MCF 10A (cell line): ENCODE results near the gene VWA5B1. TPM values are rescaled to one million over a fixed set of nuclear protein-coding genes. Genes with fewer than 3 reads are reported as not detected.

Experiments used
- Bru-seq: library from RNA; stranded (reverse); fragments of 400-500 nt; gene quantifications from one replicate; lab custom pipeline; 2021; lab: Mats Ljungman, UMichigan
- BruChase-seq, 2 experiments: library from RNA; stranded (reverse); fragments of 400-500 nt; gene quantifications; one replicate each; lab custom pipeline; 2021; lab: Mats Ljungman, UMichigan
- BruUV-seq: library from RNA; stranded (reverse); fragments of 400-500 nt; replicated peaks from 2 replicates; lab custom pipeline; 2021; lab: Mats Ljungman, UMichigan
- CTCF ChIA-PET: fragments of 300-600 bp; sonication (Branson Sonifier 250); formaldehyde crosslinking; extraction: SDS; loops from one replicate; lab custom pipeline; 2021; ENCODE audit warnings: antibody characterized with exemption, inconsistent platforms; lab: Yijun Ruan, JAX
- POLR2A ChIA-PET: fragments of 300-600, 350-650 bp; sonication (Branson Sonifier 250); formaldehyde crosslinking; extraction: SDS; loops from one replicate; lab custom pipeline; 2020; ENCODE audit warnings: antibody characterized with exemption, inconsistent platforms; lab: Yijun Ruan, JAX
- DNase-seq: peaks from one replicate; pipeline ENCODE4 v3.0.0-alpha.2; 2018; ENCODE audit not compliant: unreplicated experiment
- H3K27ac Mint-ChIP-seq: one replicate; pipeline ENCODE4 v1.8.0; 2022; ENCODE audit warnings: mild to moderate bottlenecking, low read depth, mixed read lengths; ENCODE audit not compliant: unreplicated experiment
- H3K27me3 Mint-ChIP-seq: one replicate; pipeline ENCODE4 v1.8.0; 2022; ENCODE audit warnings: mixed read lengths; ENCODE audit not compliant: insufficient read depth, unreplicated experiment
- H3K36me3 Mint-ChIP-seq: one replicate; pipeline ENCODE4 v1.8.0; 2022; ENCODE audit warnings: mild to moderate bottlenecking, moderate library complexity, mixed read lengths; ENCODE audit not compliant: insufficient read depth, unreplicated experiment
- H3K4me1 Mint-ChIP-seq: one replicate; pipeline ENCODE4 v1.8.0; 2022; ENCODE audit warnings: mixed read lengths; ENCODE audit not compliant: insufficient read depth, unreplicated experiment
- H3K4me3 Mint-ChIP-seq: one replicate; pipeline ENCODE4 v1.8.0; 2022; ENCODE audit warnings: mild to moderate bottlenecking, moderate library complexity, mixed read lengths; ENCODE audit not compliant: unreplicated experiment
- H3K9me3 Mint-ChIP-seq: one replicate; pipeline ENCODE4 v1.8.0; 2022; ENCODE audit warnings: mixed read lengths; ENCODE audit not compliant: unreplicated experiment
- intact Hi-C: fragments of 100-400 bp; cut with micrococcal nuclease; formaldehyde crosslinking; loops from 2 replicates; pipeline ENCODE4 v1.14.1; 2022
- long read RNA-seq: library from polyadenylated mRNA; stranded (forward); transcript quantifications from one replicate; pipeline ENCODE4 v2.0.0, GENCODE V29; 2022
- total RNA-seq: library from RNA; stranded (reverse); gene quantifications from 2 replicates; pipeline ENCODE4 v1.2.3, GENCODE V29; 2022
- TF ChIP-seq, protein P1 (sequence below): fragments of 200-600 bp; IDR thresholded peaks from one replicate; pipeline ENCODE4 v1.8.0; 2022; ENCODE audit warnings: antibody characterized with exemption, mild to moderate bottlenecking; ENCODE audit not compliant: unreplicated experiment

VWA5B1 gene, protein sequence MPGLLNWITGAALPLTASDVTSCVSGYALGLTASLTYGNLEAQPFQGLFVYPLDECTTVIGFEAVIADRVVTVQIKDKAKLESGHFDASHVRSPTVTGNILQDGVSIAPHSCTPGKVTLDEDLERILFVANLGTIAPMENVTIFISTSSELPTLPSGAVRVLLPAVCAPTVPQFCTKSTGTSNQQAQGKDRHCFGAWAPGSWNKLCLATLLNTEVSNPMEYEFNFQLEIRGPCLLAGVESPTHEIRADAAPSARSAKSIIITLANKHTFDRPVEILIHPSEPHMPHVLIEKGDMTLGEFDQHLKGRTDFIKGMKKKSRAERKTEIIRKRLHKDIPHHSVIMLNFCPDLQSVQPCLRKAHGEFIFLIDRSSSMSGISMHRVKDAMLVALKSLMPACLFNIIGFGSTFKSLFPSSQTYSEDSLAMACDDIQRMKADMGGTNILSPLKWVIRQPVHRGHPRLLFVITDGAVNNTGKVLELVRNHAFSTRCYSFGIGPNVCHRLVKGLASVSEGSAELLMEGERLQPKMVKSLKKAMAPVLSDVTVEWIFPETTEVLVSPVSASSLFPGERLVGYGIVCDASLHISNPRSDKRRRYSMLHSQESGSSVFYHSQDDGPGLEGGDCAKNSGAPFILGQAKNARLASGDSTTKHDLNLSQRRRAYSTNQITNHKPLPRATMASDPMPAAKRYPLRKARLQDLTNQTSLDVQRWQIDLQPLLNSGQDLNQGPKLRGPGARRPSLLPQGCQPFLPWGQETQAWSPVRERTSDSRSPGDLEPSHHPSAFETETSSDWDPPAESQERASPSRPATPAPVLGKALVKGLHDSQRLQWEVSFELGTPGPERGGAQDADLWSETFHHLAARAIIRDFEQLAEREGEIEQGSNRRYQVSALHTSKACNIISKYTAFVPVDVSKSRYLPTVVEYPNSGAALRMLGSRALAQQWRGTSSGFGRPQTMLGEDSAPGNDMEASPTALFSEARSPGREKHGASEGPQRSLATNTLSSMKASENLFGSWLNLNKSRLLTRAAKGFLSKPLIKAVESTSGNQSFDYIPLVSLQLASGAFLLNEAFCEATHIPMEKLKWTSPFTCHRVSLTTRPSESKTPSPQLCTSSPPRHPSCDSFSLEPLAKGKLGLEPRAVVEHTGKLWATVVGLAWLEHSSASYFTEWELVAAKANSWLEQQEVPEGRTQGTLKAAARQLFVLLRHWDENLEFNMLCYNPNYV
- total RNA-seq (not detected in 2 replicates), Bru-seq, nascent RNA (not detected), BruChase-seq, experiment 1, labeled RNA remaining after a 6-hour chase (not detected), BruChase-seq, experiment 2, labeled RNA remaining after a 2-hour chase (not detected)
- long read RNA-seq: 0 reads

DNA sequence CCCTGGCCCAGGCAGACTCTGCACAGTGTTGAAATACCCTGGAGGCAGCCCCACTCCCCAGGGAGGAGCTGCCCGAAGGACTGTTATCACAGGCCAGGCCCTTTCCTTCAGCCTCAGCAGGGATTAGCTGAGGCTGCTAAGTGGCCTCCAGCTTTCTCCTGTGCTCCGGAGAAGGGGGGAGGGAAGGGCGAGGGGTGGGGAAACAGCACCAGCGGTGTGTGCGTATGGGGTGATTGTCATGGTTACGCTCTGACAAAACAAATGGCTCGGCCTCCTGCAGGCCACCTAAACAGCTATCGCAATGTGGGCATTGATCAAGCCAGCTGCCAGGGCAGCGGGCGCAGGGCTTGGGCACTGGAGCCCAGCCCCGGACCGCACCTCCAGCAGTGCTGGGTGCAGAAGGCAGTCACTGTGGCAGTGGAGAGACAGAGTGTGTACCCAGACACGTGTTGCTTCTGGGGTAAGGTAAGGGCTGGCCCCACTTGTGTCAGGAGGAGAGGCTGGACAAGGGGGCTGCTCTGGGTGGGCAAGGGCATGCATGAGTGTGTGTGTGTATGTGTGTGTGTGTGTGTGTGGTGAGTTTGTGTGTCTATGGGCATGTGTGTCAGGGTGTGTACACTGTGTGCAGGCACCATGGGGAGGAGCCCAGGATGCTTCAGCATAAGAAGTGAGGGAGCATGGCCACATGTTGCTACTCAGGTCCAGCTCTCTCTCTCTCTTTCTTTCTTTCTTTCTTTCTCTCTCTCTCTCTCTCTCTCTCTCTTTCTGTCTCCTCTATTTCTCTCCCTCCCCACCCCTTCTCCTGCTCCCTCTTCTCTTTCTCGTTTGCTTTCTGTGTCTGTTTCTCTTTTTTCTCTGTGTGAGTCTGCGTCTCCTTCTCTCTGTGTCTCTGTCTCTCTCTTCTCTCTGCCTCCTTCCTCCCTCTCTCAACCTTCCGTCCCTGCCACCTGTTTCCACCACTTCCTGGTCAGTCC lies at the start of gene VWA5B1:
VWA5B1 (plus strand) TSS at position 252 of the 974 bp plus-strand sequence. CDS start 19,727 bp downstream, outside the sequence.
- H3K4me3 Mint-ChIP-seq: no peak within 1 kb of the TSS
- no peak within 1 kb of the TSS for H3K27ac Mint-ChIP-seq
- TF ChIP-seq, protein P1, sequence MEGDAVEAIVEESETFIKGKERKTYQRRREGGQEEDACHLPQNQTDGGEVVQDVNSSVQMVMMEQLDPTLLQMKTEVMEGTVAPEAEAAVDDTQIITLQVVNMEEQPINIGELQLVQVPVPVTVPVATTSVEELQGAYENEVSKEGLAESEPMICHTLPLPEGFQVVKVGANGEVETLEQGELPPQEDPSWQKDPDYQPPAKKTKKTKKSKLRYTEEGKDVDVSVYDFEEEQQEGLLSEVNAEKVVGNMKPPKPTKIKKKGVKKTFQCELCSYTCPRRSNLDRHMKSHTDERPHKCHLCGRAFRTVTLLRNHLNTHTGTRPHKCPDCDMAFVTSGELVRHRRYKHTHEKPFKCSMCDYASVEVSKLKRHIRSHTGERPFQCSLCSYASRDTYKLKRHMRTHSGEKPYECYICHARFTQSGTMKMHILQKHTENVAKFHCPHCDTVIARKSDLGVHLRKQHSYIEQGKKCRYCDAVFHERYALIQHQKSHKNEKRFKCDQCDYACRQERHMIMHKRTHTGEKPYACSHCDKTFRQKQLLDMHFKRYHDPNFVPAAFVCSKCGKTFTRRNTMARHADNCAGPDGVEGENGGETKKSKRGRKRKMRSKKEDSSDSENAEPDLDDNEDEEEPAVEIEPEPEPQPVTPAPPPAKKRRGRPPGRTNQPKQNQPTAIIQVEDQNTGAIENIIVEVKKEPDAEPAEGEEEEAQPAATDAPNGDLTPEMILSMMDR: no peak
- H3K9me3 Mint-ChIP-seq: no peaks in the 10 kb centered on the region
- POLR2A ChIA-PET: no interaction called here
- BruUV-seq: no TSS peak
- no peak for DNase-seq
- H3K4me1 Mint-ChIP-seq: no peaks in the 10 kb centered on the region
- H3K36me3 Mint-ChIP-seq: no peaks in the 10 kb centered on the region
- CTCF ChIA-PET: no interaction called here
- intact Hi-C loops: no loop called here
- peaks cover 57% of the 10 kb centered on the region for H3K27me3 Mint-ChIP-seq

DNA sequence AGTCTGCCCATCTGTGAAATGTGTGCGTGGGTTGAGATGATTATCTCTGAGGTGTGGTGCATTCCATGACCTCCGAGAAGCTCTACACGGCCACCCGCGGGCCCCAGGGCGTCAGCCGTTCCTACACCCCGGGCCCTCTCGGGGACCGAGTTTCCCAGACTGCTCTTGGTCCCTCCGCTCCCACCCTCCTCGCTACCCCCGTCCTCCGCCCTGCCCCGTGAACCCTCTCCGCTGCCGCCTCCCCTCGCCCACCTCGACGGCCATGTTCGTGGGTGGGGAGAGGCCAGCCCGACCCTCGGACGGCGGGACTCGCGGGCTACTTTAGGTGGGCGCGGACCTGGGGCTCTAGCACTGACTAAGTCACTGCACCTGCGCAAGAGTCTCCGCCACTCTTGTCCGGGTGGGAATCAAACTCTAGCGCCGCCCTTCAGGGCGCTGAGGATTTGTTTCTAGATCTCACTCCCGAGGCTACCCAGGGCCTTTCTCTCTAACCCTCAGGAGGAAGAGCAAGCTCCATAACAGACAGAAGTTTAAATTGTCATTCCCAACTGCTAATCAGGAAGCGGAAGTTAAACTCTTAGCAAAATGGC lies 47.7 kb upstream of the VWA5B1 start:
- Mint-ChIP-seq H3K4me1 (no peaks in the 10 kb centered on the region), H3K4me3 (no peak overlapping the region), H3K36me3 (no peaks in the 10 kb centered on the region), H3K9me3 (no peaks in the 10 kb centered on the region), H3K27ac (no peak overlapping the region), H3K27me3 (peaks cover 47% of the 10 kb centered on the region)
- TF ChIP-seq, protein P1: no peak
- ChIA-PET CTCF (interaction anchor here (0.7 kb wide), 2 partner anchors 30 to 251 kb away, joined by 3 read pairs; no protein-coding TSS in a partner anchor), POLR2A (no interaction called here)
- DNase-seq: no peak
- BruUV-seq: no TSS peak
- intact Hi-C loops: no loop called here

DNA sequence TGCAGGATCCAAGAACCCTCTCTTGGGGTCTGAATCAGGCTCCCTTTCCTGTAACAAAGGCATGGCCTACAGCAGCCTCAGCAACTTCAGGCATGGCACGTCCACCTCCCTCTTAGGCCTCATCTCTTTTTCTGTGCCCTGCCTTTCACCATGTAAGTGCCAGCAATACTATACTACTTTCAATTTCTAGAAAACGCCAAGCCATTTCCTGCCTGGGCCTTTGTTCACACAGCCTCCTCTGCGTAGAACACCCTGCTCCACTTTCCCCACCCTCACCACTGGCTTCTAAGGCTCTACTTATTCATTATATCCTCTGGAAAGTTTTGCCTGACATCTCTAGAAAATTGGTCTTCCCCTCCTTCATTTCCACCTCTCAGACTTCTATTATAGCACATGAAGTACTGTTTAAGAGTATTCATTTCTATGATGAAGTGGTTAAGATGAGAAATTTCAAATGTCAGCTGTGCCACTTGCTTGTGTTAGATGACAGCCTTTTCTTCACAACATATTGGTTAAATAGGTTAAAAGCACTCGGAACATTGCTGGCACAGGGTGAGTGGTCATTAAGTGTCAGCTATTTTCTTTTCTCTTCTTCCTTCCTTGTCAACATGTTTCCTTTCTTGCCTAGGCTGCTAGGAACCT lies 41.6 kb upstream of the VWA5B1 start:
- no peaks in the 10 kb centered on the region for H3K4me1 Mint-ChIP-seq
- ChIA-PET POLR2A (no interaction called here), CTCF (no interaction called here)
- no TSS peak for BruUV-seq
- no peaks in the 10 kb centered on the region for H3K36me3 Mint-ChIP-seq
- no peak overlapping the region for H3K27ac Mint-ChIP-seq
- no peaks in the 10 kb centered on the region for H3K9me3 Mint-ChIP-seq
- TF ChIP-seq, protein P1: no peak
- H3K4me3 Mint-ChIP-seq: no peak overlapping the region
- intact Hi-C loops: no loop called here
- H3K27me3 Mint-ChIP-seq: peaks cover 59% of the 10 kb centered on the region
- no peak for DNase-seq
